ENCODE data around the gene TEX48.

The TEX48 gene

GRCh38 chr9:114662081-114662989 is 19.7 kb downstream of the TEX48 start:
- DNase-seq, result peak; percentile 66

DNA sequence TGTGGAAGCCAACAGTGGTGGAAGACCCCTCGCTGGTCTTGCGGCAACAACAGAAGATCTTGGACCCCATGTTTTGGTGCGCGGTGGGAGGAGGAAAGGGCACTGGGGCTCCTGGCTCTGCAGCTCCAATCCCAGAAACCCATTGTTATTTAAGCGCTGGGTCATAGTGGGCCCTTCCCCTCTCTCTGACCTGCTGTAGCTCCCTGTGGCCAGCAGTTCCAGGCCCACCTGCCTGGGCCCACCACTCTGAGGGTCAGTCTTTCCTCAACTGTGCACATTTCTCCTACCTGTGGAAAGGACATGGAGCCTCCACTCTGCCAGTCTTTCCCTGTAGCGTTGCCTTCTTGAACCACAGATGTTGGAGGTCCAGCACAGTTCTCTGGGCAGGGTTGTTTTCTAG is 24.3 kb downstream of the TEX48 start, which contains the start of gene TEX53:
TSS of gene TEX53 (minus strand) at position 101 of the 400 bp plus-strand sequence. CDS start at position 70, 31 bp downstream.
- no peak for DNase-seq

DNA sequence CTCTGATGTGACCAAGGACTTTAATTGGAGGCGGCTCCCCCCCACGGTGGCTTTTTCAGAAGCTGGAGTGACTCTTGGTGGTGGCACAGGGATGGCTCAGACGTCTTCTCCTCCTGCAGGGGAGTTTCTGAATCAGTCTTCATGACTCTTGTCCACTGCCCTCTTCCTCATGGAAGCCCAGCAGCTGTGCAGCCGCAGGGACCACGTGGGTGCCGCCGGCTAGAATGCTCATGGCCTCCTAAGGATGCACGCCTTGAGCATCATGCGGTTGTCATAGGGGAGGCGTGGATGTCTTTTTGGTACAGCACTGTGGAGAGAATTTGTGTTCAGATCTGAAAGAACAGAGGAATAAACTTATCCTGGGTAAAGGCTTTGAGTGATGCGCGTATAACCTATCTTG is 25.7 kb downstream of the TEX48 start:
- DNase-seq, result no peak

- DNase-seq, result no peak
Observed at GRCh38 chr9:114655689-114656088, 26.3 kb downstream of the TEX48 start.

GRCh38 chr9:114653556-114654159 is 28.3 kb downstream of the TEX48 start:
- DNase-seq, result peak; percentile 85

DNA sequence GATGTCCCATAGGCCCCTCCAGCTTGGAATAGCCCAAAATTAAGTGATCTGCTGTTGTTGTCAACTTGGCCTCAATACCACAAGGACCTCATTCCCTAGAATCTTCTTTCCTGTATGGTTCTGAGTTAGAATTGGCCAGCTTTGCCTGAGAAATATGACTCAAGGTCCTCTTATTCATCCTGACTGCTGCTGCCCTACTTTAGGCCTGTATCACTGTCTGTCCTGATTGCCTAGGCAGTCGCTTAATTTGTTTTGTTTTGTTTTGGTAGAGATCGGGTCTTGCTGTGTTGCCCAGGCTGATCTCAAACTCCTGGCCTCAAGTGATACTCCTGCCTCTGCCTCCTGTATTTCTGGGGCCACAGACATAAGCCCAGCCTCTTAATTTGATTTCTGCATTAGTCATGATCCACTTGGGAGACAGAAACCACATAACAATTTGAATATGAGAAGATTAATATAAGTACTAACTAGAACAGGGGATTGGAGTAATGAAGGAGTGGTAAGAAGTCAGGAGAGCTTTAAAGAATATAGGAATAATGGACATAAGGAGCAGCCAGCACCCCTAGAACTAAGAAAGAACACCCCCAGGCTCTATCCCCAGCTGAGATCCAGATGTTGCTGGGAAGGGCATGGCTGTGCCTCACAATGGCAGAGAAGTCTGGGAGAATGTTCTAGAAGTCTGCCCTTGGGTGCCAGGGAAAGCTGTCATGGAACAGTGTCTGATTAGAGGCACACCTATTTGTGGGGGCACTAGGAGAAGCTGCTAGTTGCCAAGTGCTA is 29.0 kb downstream of the TEX48 start:
- no peak for DNase-seq

- no peak for DNase-seq
Observed at GRCh38 chr9:114643896-114644295, 38.1 kb downstream of the TEX48 start.

GRCh38 chr9:114643001-114643400 is 39.0 kb downstream of the TEX48 start:
- DNase-seq, result no peak

- DNase-seq, result no peak
Observed at GRCh38 chr9:114641967-114642366, 40.0 kb downstream of the TEX48 start.

DNA sequence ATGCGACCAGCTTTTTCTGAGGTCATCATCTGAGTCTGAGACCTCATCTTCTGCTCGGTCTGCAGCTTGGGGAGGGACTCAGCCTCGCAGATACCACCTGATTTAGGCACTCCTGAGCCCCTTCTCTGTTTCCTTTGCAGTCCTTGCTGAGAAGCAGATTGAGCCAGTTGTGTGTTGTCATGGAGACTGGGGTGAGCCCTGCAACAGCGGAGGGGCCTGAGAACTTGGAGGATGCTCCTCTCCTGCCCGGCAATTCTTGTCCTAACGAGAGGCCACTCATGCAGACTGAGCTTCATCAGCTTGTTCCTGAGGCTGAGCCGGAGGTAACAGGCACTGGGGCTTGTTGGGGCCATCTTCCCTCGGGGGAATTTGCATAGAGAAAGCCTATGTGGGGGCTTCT is 43.6 kb downstream of the TEX48 start:
- no peak for DNase-seq

GRCh38 chr9:114634387-114634786 is 47.6 kb downstream of the TEX48 start:
- DNase-seq, result no peak

- DNase-seq, result no peak
Observed at GRCh38 chr9:114633438-114634089, 48.4 kb downstream of the TEX48 start.

- DNase-seq, result no peak
Observed at GRCh38 chr9:114631166-114631565, 50.8 kb downstream of the TEX48 start.

GRCh38 chr9:114629563-114630090 is 52.4 kb downstream of the TEX48 start:
- DNase-seq, result no peak

DNA sequence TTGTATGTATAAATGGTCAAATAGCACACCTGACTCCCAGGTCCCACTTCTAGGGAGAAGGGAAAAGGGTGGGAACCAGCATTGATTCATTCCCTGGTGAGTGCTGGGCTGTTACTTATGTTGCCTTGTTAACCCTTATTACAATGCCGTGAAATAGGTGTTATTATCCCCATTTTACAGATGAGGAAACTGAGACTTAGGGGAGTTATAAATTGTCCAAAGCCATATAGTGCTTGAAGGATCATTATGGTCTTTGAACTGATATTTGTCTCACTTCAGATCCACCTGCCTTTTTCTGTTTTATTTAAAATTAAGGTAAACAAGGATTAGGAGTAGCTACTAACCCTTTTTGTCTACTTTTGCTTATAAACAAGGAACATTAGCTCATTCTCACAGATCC is 54.4 kb downstream of the TEX48 start:
- no peak for DNase-seq

- no peak for DNase-seq
Observed at GRCh38 chr9:114626415-114627020, 55.5 kb downstream of the TEX48 start.

- DNase-seq, result no peak
Observed at GRCh38 chr9:114624677-114625076, 57.3 kb downstream of the TEX48 start.

GRCh38 chr9:114621975-114622609 is 59.9 kb downstream of the TEX48 start:
- no peak for DNase-seq

DNA sequence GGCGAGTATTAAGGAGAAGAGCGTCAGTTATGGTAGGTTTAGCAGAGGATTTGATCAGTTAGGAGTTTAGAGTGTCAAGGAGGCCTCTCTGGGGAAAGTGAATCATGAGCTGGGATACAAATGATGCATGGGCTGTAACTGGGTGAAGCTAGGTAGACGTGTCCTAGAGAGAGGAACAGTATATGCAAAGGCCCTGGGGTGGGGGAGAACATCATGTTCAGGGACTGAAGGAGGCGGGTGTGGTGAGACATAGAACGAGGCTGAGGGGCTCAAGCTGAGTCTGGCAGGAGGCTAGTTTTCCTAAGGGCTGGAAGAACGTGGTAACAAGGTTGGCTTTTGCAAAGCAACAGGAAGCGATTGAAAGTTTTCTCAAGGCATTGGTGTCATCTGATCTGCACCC is 60.4 kb downstream of the TEX48 start:
- DNase-seq, result no peak

GRCh38 chr9:114619191-114619761 is 62.7 kb downstream of the TEX48 start:
- peak; percentile 46 for DNase-seq

All from CD4-positive, alpha-beta T cell treated with Interleukin-6 for 4 hours (primary cell).